Measurements from ENCODE around the gene ARL17A. TPM values are rescaled to one million over a fixed set of nuclear protein-coding genes. Genes with fewer than 3 reads are reported as not detected.
"Not testable (repeated sequence)": the region's sequence is repeated elsewhere in the genome, so short reads cannot be mapped to it uniquely, and the experiment has no call there.

Gene ARL17A
- total RNA-seq, 1 donor from 2014 or later: 6.0 TPM

DNA sequence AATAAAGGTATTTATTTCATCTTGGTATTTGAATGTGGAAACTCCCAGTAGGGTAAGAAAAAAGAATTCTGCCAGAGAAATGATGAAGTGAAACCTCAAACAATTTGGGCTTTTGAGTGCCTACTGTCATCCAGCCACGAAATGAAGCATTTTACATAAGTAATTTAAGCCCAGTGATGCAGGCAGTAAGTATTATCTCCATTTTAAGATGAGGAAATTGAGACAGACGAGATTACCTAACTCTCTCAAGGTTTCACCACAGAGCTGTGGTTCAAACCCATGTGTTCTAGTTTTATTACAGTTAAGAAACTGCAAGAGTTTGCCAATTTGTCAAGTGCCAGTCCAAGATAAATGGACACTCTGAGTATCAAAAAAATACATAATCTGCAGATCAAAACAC, 13.2 kb downstream of the ARL17A start:
- not testable (repeated sequence) for H3K4me3 ChIP-seq (ENCODE audit: low read depth, low read length); DNase-seq (ENCODE audit: low read depth)

DNA sequence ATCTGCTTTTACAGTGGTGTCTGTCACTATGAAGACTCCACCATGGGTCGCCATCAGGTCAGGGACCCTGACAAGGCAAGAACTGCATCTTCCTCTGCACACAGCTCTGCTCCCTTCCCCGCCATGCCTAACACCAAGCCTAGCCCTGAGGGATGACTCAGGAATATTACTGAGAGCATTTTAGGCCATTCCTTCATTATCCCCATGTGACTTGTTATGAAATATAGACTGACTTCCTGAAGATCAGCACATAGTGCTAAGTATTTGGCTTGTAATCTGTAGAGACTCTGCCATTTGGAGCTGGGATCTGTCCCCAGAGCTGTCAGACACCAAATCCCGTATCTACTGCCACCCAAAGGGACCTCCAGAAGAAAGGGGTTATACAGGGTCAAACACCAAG, 19.4 kb downstream of the ARL17A start:
- DNase-seq (ENCODE audit: low read depth); H3K4me3 ChIP-seq (ENCODE audit: low read depth, low read length): not testable (repeated sequence)

DNA sequence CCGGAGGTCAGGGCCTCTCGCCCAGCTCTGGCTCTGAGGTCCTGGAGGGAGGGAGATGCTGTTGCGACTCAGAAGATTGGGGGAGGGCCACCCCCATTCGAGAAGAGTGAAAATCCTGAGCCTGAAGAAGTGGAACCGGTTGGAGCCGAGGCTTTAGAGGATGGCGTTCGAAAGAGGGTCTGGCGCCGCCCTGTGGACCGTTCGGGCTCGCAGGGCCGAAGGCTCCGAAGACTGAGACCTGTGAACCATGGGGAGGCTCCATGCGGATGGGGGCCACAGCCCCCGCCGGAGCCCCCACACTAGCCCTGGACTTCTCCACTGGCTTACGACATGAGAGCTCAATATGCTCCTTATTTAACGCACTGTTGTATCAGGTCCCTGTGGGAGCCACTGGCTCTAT, 20.3 kb downstream of the ARL17A start:
- not testable (repeated sequence) for H3K4me3 ChIP-seq (ENCODE audit: low read depth, low read length); DNase-seq (ENCODE audit: low read depth)

DNA sequence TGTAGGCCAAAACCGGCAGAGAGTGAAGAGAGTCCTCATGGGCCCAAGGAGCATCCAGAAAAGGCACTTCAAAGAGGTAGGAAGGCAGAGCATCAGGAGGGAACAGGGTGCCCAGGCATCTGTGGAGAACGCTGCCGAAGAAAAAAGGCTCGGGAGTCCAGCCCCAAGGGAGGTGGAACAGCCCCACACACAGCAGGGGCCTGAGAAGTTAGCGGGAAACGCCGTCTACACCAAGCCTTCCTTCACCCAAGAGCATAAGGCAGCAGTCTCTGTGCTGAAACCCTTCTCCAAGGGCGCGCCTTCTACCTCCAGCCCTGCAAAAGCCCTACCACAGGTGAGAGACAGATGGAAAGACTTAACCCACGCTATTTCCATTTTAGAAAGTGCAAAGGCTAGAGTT, 30.9 kb downstream of the ARL17A start:
- not testable (repeated sequence) for DNase-seq (ENCODE audit: low read depth); H3K4me3 ChIP-seq (ENCODE audit: low read depth, low read length)

DNA sequence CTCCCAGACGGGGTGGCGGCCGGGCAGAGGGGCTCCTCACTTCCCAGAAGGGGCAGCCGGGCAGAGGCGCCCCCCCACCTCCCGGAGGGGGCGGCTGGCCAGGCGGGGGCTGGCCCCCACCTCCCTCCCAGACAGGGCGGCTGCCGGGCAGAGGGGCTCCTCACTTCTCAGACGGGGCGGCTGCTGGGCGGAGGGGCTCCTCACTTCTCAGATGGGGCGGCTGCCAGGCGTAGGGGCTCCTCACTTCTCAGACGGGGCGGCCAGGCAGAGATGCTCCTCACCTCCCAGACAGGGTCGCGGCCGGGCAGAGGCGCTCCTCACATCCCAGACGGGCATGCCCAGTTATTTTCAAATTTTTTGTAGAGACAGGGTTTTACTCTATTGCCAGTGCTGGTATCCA, 44.8 kb downstream of the ARL17A start:
- not testable (repeated sequence) for H3K4me3 ChIP-seq (ENCODE audit: low read depth, low read length)

DNA sequence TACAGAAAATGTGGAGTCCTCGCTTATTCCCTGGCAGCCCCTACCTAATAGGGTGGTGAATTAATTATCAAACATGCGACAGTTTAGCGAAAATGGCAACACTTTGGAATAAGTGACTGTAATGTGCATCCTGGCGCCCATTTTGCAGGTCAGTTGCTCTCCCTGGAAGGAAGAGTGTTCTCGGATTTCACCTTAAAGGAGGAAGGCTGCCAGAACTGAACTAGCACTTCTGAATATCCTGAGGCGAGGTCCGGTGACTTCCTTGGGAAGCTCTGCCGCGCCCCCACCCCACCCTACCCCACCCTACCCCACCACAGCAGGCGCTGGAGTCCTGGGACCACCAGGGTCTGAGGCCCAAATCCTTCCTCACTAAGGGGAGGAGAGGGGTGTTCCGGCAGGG, 67.3 kb downstream of the ARL17A start, which contains the start of gene LRRC37A2:
Gene LRRC37A2 (plus strand): TSS at position 301 of the 400 bp plus-strand sequence. CDS start 245 bp downstream, outside the sequence.
- DNase-seq (ENCODE audit: low read depth); H3K4me3 ChIP-seq (ENCODE audit: low read depth, low read length): not testable (repeated sequence)

More for the DNA sequence above, 44.8 kb downstream of the ARL17A start:
- not testable (repeated sequence) for DNase-seq (ENCODE audit: low read depth)

DNA sequence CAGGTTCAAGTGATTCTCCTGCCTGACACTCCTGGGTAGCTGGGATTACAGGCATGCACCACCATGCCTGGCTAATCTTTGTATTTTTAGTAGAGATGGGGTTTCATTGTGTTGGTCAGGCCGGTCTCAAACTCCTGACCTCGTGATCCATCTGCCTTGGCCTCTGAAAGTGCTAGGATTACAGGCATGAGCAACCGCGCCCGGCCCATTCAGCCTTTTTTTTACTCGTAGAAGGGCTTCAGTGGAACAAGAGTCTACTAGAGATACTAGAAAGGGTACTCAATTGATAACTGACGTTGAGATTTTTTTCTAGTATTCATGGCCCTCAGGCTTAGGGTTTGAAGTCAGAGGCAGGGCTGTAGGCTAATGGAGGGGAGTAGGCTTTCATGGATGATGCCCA, 73.6 kb downstream of the ARL17A start:
- DNase-seq (ENCODE audit: low read depth); H3K4me3 ChIP-seq (ENCODE audit: low read depth, low read length): not testable (repeated sequence)

DNA sequence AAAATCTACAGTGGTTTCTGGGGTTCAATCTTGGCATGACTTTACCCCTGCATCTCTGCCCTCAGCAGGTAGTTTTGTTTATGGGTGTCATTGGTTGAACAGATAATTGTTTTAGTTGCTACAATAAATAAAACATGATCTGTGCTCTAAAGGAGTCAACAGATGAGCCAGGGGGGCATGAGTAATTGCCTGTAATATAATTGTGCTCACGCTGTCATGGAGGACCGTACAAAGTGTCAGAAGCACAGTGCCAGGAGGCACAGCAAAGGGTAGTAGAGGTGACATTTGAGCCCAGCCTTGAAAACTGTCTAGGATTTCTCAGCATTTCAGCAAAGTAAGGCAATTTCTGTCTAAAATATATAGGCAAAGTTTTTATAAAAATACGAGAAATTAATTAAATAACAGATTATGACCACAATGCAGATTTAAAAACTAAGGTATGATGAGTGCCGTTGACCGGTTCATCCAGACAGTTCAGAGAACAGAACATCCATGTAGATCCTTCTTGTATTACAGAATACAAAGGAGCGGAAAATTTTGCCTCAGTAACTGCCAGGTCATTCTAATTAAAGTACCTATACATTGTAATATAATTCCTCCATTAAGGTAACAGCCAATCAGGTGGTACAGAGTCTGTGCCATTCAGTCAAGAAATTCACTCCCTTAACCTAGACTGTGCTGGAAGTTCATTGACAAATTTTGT, 79.9 kb downstream of the ARL17A start:
- not testable (repeated sequence) for DNase-seq (ENCODE audit: low read depth); H3K4me3 ChIP-seq (ENCODE audit: low read depth, low read length)

DNA sequence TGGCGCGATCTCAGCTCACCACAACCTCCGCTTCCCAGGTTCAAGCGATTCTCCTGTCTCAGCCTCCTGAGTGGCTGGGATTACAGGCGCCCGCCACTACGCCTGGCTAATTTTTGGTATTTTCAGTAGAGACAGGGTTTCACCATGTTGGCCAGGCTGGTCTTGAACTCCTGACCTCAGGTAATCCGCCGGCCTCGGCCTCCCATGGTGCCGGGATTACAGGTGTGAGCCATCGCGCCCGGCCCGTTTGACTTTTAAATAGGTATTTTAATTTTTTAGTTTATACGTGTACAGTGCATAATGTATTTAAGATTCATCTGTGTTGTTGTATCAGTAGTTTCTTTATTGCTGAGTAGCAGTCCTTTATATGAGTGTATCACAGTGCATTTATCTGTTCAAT, 87.5 kb downstream of the ARL17A start:
- DNase-seq (ENCODE audit: low read depth); H3K4me3 ChIP-seq (ENCODE audit: low read depth, low read length): not testable (repeated sequence)

DNA sequence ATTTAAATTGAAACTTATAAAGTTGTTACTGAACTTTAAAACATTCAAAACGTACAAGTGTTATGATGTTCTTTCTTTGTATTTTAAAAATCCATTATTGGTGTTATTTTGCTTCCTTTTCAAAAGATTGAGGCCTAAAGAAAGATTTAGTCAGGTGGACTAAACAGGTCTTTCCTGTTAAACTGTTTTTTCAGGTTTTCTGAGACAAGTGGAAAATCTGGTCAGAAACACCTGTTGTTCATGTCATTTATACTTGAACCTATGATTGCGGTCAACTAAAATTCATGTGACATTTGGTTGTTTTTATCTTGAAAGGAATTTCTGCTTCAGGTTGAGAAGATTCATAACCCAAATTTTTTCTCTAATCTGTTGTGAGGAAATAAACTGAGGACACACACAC, 98.2 kb downstream of the ARL17A start:
- not testable (repeated sequence) for DNase-seq (ENCODE audit: low read depth); H3K4me3 ChIP-seq (ENCODE audit: low read depth, low read length)

DNA sequence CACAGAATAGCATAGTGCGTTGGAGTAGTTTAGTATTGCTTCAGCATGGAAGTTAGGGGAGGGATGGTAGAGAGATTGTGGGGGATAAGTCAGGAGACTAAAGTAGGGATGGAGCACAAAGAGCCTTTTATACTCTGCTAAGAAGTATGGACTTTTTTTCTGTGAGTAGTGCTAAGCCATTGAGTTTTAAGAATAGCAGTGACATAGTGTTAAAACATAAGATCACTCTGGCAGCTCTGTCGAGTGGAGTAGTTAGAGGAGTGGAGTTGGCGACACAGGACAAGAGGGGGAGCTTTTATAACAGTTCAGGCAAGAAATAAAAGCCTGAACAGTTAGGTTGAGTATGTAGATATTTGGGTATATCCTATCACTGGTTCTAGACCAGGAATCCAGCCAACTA, 100.7 kb downstream of the ARL17A start:
- H3K4me3 ChIP-seq (ENCODE audit: low read depth, low read length); DNase-seq (ENCODE audit: low read depth): not testable (repeated sequence)

DNA sequence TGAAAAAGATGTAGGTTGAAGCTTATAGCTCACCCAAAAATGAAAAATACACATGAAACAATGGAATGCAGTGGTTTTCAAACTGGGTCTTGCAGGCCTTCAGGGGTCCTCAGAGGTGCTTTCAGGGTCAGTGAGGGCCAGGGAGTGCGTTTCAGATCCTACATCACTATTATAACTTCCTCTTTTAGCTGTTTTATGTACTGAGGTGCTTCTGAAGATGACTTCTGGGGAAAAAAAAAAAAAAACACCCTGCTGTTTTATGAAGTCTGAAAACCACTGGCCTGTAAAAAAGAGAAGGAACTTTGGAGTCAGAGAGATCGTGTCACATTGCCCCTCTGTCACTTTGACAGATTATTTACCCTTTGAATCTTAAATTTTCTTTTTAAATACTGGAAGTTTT, 103.9 kb downstream of the ARL17A start:
- not testable (repeated sequence) for H3K4me3 ChIP-seq (ENCODE audit: low read depth, low read length); DNase-seq (ENCODE audit: low read depth)

DNA sequence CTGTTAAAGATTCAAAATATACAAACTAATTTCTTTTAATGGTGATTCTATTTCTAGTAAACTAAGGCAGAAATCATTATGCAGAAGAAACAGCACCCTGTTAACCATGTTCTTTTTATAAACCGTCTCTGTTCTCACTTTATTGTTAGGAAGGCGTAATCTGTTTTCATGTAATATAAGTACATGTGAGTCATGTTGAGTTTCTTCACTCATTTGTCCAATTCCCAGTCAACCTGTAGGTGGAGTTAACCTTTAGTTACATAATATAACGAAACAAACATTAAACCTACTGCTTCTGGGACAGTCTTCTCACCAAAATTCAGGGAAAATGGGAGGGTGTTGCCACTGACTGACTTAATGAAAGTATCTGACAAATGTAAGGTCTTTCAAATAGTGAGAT, 105.0 kb downstream of the ARL17A start:
- H3K4me3 ChIP-seq (ENCODE audit: low read depth, low read length); DNase-seq (ENCODE audit: low read depth): not testable (repeated sequence)

DNA sequence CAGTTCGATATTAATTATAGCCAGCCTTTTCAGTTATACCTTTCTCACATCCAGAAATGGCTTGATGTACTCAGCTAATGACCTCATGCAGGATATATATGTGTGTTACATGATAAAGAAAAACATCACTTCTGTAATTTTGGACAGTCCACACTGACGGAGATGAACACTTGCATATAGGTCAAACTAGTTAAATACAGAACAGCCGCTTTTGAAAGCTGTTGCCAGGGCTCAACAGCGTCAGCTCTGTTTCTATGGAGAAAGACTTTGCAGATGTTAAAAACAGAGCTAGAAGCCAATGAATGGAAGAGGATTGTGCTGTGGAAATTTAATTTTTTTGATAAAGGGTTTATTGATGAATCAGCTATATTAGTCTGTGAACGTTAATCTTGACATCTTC, 111.9 kb downstream of the ARL17A start:
- H3K4me3 ChIP-seq (ENCODE audit: low read depth, low read length); DNase-seq (ENCODE audit: low read depth): not testable (repeated sequence)

Other genes starting within 250 kb of the ARL17A start
- gene ARL17B, start 217.9 kb downstream of the ARL17A start, total RNA-seq: 10.2 and 10.3 TPM in 2 replicates
- 2.0 TPM in 2 replicates for gene LRRC37A2, start 67.2 kb downstream of the ARL17A start, total RNA-seq
- 13.3 and 32.8 TPM in 2 replicates for gene NSF, start 11.0 kb upstream of the ARL17A start, total RNA-seq
- gene WNT3, start 239.0 kb upstream of the ARL17A start, total RNA-seq: 1.6 and 2.3 TPM in 2 replicates

Measured in epithelial cell of proximal tubule (primary cell).